Stimulated activated CD4-positive, alpha-beta T cell treated with anti-CD3 and anti-CD28 coated beads, Interleukin-4, amount 100 ng/mL, for 4 hours (primary cell): ENCODE data around the gene UBE2R2.
A peak's percentile ranks its signal among the peaks of the same experiment; 100 is the strongest.
"Not testable (repeated sequence)": the region's sequence is repeated elsewhere in the genome, so short reads cannot be mapped to it uniquely, and the experiment has no call there.

Source experiments
- DNase-seq, 2 experiments: peaks; one replicate each; pipeline ENCODE4 v3.0.0-alpha.2; 2020

UBE2R2 gene

GRCh38 chr9:33816327-33817252 lies at the start of gene UBE2R2:
UBE2R2 (plus strand) TSS chr9:33817160; CDS start chr9:33817758, 598 bp downstream.
- DNase-seq: peak; percentile 92 to 95

- DNase-seq: not testable (repeated sequence)
Observed at GRCh38 chr9:33770156-33770880, 46.6 kb upstream of the UBE2R2 start.

- not testable (repeated sequence) for DNase-seq
Observed at GRCh38 chr9:33773135-33773534, 43.8 kb upstream of the UBE2R2 start.

- not testable (repeated sequence) for DNase-seq
Observed at GRCh38 chr9:33774074-33774659, 42.8 kb upstream of the UBE2R2 start.

GRCh38 chr9:33776578-33776977 lies 40.4 kb upstream of the UBE2R2 start:
- DNase-seq: no peak

GRCh38 chr9:33778700-33779351 lies 38.1 kb upstream of the UBE2R2 start:
- DNase-seq: peak; percentile 7 to 31

- DNase-seq: no peak
Observed at GRCh38 chr9:33780276-33780675, 36.7 kb upstream of the UBE2R2 start.

GRCh38 chr9:33781736-33782135 lies 35.2 kb upstream of the UBE2R2 start:
- no peak for DNase-seq

- DNase-seq: no peak
Observed at GRCh38 chr9:33782395-33783152, 34.4 kb upstream of the UBE2R2 start.

GRCh38 chr9:33785914-33786313 lies 31.0 kb upstream of the UBE2R2 start:
- DNase-seq: no peak

GRCh38 chr9:33786681-33787080 lies 30.3 kb upstream of the UBE2R2 start:
- DNase-seq: no peak

- no peak for DNase-seq
Observed at GRCh38 chr9:33787839-33788238, 29.1 kb upstream of the UBE2R2 start.

GRCh38 chr9:33789429-33789828 lies 27.5 kb upstream of the UBE2R2 start:
- not testable (repeated sequence) for DNase-seq

GRCh38 chr9:33791117-33791516 lies 25.8 kb upstream of the UBE2R2 start:
- DNase-seq: no peak

GRCh38 chr9:33793496-33793895 lies 23.5 kb upstream of the UBE2R2 start:
- DNase-seq: not testable (repeated sequence)

- peak in 1 of 2 experiments; percentile 12 for DNase-seq
Observed at GRCh38 chr9:33794560-33794959, 22.4 kb upstream of the UBE2R2 start.

GRCh38 chr9:33795281-33795680 lies 21.7 kb upstream of the UBE2R2 start, which contains the start of gene PRSS3:
PRSS3 (plus strand) TSS chr9:33795561; CDS start chr9:33795574, 13 bp downstream.
- no peak for DNase-seq

- no peak for DNase-seq
Observed at GRCh38 chr9:33795819-33796218, 21.1 kb upstream of the UBE2R2 start.

GRCh38 chr9:33796679-33797078 lies 20.3 kb upstream of the UBE2R2 start:
- DNase-seq: not testable (repeated sequence)

- DNase-seq: no peak
Observed at GRCh38 chr9:33797837-33798236, 19.1 kb upstream of the UBE2R2 start.

- DNase-seq: no peak
Observed at GRCh38 chr9:33798545-33798944, 18.4 kb upstream of the UBE2R2 start.
